Esophagus muscularis mucosa (tissue), 4 donors: ENCODE measurements around the gene RAI1. TPM values are rescaled to one million over a fixed set of nuclear protein-coding genes. Genes with fewer than 3 reads are reported as not detected.
A peak's percentile ranks its signal among the peaks of the same experiment; 100 is the strongest.

Experiments used
- DNase-seq: peaks from one replicate; pipeline ENCODE4 v3.0.0-alpha.2; 2017; ENCODE audit errors: extremely low spot score
- H3K27ac ChIP-seq, 4 donors: fragments of 200-600 bp; sonication (generic); replicated peaks in 1 of 4; 1 replicate in 3 of 4; 2 replicates in 1 of 4; pipeline ENCODE4 v1.5.1; 2016 to 2019; ENCODE audit warnings: mild to moderate bottlenecking in 1 of 4
- H3K27me3 ChIP-seq, 4 donors: fragments of 200-600 bp; sonication (generic); one replicate each; pipeline versions ENCODE4 v1.5.1 to v1.6.0; 2016 to 2019
- H3K36me3 ChIP-seq, 4 donors: fragments of 200-600 bp; sonication (generic); one replicate each; pipeline ENCODE4 v1.5.1; 2016 to 2019
- H3K4me1 ChIP-seq, 4 donors: fragments of 200-600 bp; sonication (generic); one replicate each; pipeline ENCODE4 v1.5.1; 2016 to 2019
- H3K4me3 ChIP-seq, 4 donors: fragments of 200-600 bp; sonication (generic); 1 replicate in 2 of 4; 2 replicates in 2 of 4; pipeline ENCODE4 v1.5.1; 2016 to 2019; ENCODE audit warnings: mild to moderate bottlenecking in 4 of 4, moderate library complexity in 1 of 4
- H3K9me3 ChIP-seq, 4 donors: fragments of 200-600 bp; sonication (generic); 1 replicate in 3 of 4; 2 replicates in 1 of 4; pipeline ENCODE4 v1.5.1; 2016 to 2019
- EP300 ChIP-seq: sonication (generic); formaldehyde crosslinking; IDR thresholded peaks from one replicate; pipeline ENCODE4 v1.6.1; 2017; ENCODE audit warnings: antibody characterized with exemption
- POLR2A ChIP-seq: fragments of 450-650 bp; IDR thresholded peaks from one replicate; pipeline ENCODE4 v1.6.1; 2017; ENCODE audit warnings: antibody characterized with exemption, moderate library complexity, mild to moderate bottlenecking, low read depth
- POLR2AphosphoS5 ChIP-seq, 2 donors: sonication (generic); formaldehyde crosslinking; IDR thresholded peaks; one replicate each; pipeline ENCODE4 v1.6.1; 2017; ENCODE audit warnings: antibody characterized with exemption in 2 of 2
- WGBS: methylation state at CpG from one replicate; pipeline ENCODE4 v1.1.5; 2018; 5-methylcytosine and 5-hydroxymethylcytosine counted together
- intact Hi-C: fragments of 100-400 bp; cut with DNase I; formaldehyde crosslinking; loops from one replicate; pipeline ENCODE4 v1.15.1; 2023
- total RNA-seq, 4 donors: library from RNA; depleted of rRNA; stranded (reverse); fragments of >200 nt; gene quantifications; one replicate each; pipeline versions ENCODE4 v1.1.0 to v1.2.1, GENCODE V29; 2016
- TF ChIP-seq, protein P1 (sequence below), 3 experiments: fragments of 200-600 bp in 2 of 3; fragments of 450-650 bp in 1 of 3; sonication (generic) in 2 of 3; IDR thresholded peaks; one replicate each; pipeline ENCODE4 v1.5.1; 2017 to 2019; ENCODE audit warnings: antibody characterized with exemption in 3 of 3, mild to moderate bottlenecking in 2 of 3, moderate library complexity in 1 of 3

Gene RAI1
- total RNA-seq, 4 donors from 2014 or later: 18.7 to 41.3 (median 28.3) TPM

DNA sequence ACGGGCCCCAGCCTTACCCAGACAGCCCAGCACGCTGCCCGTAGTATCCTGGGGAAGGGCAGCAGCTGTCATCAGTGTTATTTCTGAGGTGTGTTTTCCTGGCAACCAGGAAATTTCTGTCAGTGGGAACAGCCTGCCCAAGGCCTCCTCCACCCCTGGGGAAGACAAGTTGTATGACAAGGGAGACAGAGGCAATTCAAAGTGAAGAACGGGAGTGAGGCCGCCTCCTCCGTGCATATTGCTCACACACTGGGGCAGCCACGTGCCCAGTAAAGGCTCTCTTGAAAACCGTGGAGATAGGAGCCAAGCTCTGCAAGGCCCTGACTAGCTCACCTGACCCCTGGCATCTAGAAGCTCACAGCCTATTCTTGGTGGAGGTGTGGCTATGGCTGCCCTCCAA is 57.6 kb downstream of the RAI1 start:
- Histone ChIP-seq H3K4me1 (peaks cover 67 to 94% (median 69%) of the 10 kb centered on the region in 4 donors), H3K9me3 (no peaks in the 10 kb centered on the region), H3K4me3 (no peak overlapping the region), H3K36me3 (no peaks in the 10 kb centered on the region), H3K27me3 (no peaks in the 10 kb centered on the region), H3K27ac (peak overlapping the region; percentile 77 to 83 (median 82))
- intact Hi-C loops: no loop called here
- DNase-seq: no peak
- 32% methylated on average over 8 of the region's 8 CpGs for WGBS
- no peak for TF ChIP-seq POLR2A
- TF ChIP-seq POLR2AphosphoS5 (IDR thresholded peaks at IDR 0.05): peak; percentile 9 to 17

DNA sequence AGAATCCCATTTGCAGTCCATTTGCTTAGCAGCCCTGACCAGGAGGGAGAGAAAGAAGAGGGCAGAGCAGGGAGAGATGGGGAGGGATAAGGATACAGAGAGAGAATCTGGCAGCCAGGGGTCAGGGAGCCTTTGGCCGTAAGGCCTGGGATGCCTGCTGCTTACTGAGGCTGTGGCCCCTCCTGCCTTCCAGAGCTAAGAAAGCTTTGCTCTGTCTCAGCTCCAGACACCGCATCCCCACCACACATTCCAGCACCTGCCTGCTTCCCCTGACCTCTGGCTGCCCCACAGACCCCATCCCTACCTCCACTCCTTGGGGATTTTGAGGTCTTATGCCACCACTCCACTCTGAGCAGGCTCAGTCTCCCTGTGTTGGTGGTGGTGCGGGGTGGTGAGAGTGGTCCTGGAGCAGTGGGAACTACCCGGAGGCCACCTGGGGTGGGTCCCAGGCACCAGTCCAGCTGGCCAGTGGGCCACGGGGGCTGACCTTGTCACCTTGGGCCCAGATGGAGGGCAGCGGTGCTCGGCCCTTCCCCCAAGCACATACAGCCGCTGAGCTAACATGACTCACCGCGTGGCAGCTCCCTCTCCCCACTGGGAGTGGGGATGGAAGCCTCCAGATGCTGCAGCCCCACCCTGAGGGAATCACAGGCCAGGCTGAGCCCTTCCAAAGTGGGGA is 58.3 kb downstream of the RAI1 start:
- Histone ChIP-seq H3K9me3 (no peaks in the 10 kb centered on the region), H3K36me3 (no peaks in the 10 kb centered on the region), H3K4me1 (peaks cover 67 to 93% (median 69%) of the 10 kb centered on the region in 4 donors), H3K27ac (peak overlapping the region; percentile 77 to 83 (median 82)), H3K4me3 (no peak overlapping the region), H3K27me3 (no peaks in the 10 kb centered on the region)
- WGBS: 47% methylated on average over 6 of the region's 10 CpGs
- no peak for DNase-seq
- TF ChIP-seq POLR2AphosphoS5 (IDR thresholded peaks at IDR 0.05): peak; percentile 33 to 63
- TF ChIP-seq, protein P1, sequence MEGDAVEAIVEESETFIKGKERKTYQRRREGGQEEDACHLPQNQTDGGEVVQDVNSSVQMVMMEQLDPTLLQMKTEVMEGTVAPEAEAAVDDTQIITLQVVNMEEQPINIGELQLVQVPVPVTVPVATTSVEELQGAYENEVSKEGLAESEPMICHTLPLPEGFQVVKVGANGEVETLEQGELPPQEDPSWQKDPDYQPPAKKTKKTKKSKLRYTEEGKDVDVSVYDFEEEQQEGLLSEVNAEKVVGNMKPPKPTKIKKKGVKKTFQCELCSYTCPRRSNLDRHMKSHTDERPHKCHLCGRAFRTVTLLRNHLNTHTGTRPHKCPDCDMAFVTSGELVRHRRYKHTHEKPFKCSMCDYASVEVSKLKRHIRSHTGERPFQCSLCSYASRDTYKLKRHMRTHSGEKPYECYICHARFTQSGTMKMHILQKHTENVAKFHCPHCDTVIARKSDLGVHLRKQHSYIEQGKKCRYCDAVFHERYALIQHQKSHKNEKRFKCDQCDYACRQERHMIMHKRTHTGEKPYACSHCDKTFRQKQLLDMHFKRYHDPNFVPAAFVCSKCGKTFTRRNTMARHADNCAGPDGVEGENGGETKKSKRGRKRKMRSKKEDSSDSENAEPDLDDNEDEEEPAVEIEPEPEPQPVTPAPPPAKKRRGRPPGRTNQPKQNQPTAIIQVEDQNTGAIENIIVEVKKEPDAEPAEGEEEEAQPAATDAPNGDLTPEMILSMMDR (IDR thresholded peaks at IDR 0.05): no peak
- intact Hi-C loops: no loop called here

DNA sequence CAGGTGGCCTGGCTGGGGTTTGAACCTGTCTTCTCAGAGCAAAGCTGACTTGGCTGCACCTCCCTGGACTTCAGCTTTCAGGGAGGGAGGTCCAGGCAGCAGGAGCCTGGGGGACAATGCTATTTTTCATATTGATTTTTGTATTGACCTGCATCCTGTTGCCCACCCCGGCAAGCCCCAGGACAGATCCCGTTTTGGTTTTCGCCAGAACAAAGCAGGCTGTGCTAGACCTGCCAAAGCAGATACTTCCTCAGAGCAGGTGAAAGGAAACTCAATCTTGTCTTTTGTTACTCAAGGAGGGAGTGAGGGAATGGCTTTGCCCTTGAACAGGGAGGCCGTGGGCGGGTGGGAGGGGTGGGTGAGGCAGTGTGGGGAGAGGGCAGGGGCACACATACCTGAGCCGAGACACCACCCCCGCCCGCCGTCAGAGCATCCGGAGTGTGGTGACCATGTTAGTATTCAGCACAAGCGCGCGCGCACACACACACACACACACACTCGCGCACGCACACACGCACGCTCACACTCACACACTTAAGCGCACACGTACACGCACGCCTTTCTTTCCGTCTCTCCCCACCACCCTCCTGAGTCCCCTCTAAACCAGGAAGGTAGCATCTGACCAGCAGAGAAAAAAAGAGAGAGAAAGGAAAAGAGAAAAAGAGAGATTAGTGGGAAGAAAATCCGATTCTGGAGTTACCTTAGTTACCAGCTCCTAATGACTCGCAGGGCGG is 59.5 kb downstream of the RAI1 start:
- H3K27ac ChIP-seq: peak overlapping the region; percentile 77 to 83 (median 82)
- peak overlapping the region in 1 of 4 donors; percentile 4 for H3K4me3 ChIP-seq
- intact Hi-C loops: loop anchor here (1.0 kb wide), 1 partner anchor 44 kb away; no protein-coding TSS in a partner anchor
- no peak for DNase-seq
- H3K36me3 ChIP-seq: no peaks in the 10 kb centered on the region
- H3K4me1 ChIP-seq: peaks cover 67 to 89% (median 74%) of the 10 kb centered on the region in 4 donors
- H3K27me3 ChIP-seq: no peaks in the 10 kb centered on the region
- 69% methylated on average over 13 of the region's 27 CpGs for WGBS
- H3K9me3 ChIP-seq: no peaks in the 10 kb centered on the region
- TF ChIP-seq POLR2A (no peak), EP300 (no peak), POLR2AphosphoS5 (IDR thresholded peaks at IDR 0.05) (no peak)
- TF ChIP-seq, protein P1 (IDR thresholded peaks at IDR 0.05): no peak

DNA sequence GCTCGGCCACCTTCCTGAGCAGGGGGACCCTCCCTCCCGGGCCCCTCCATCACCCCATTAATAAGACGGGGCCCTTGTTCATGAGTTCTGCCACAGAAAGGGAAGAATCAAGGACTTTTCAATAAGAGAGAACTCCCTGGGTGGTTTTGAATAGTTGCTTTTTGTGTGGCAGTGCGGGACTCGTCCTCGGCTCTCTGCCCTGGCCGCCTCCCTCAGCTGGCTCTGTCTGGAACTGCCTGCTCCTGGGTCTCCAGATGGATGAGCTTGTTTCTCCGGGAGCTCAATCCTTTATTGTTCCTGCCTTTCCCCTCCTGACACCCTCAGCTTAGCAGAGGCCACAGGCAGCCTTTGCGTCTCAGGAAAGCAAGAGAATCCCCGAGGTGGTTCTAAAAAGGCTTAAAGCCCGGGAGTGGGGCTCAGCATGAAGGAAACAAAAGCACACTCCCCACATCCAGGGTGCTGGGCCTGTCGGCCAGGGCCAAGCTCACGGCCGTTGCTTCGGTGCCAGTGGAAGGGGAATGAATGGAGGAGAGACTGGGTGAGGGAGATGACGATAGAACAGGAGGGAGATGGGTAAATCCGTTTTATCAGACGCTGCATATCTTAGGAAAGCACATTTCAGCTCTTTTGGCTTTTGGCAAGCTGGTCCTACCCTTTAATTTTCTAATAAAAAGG is 60.2 kb downstream of the RAI1 start:
- H3K4me1 ChIP-seq: peaks cover 65 to 85% (median 76%) of the 10 kb centered on the region in 4 donors
- peak overlapping the region; percentile 77 to 83 (median 82) for H3K27ac ChIP-seq

More for the DNA sequence above, 60.2 kb downstream of the RAI1 start:
- WGBS: 47% methylated on average over 18 of the region's 18 CpGs
- intact Hi-C loops: loop anchor here (1.0 kb wide), 1 partner anchor 43 kb away; no protein-coding TSS in a partner anchor
- TF ChIP-seq EP300 (no peak), POLR2AphosphoS5 (IDR thresholded peaks at IDR 0.05) (peak in 1 of 2 donors; percentile 20), POLR2A (no peak)
- TF ChIP-seq, protein P1 (IDR thresholded peaks at IDR 0.05): peak in 2 of 3 experiments; percentile 19 to 60
- no peak for DNase-seq
- Histone ChIP-seq H3K4me3 (peak overlapping the region in 1 of 4 donors; percentile 4), H3K9me3 (no peaks in the 10 kb centered on the region), H3K36me3 (no peaks in the 10 kb centered on the region), H3K27me3 (no peaks in the 10 kb centered on the region)
